ENCODE data around the gene PCYT1A. TPM values are rescaled to one million over a fixed set of nuclear protein-coding genes. Genes with fewer than 3 reads are reported as not detected.

Gene PCYT1A
- total and polyA plus RNA-seq, 2 of the 13 experiments (the other 11 are each of a cell fraction or from before 2014, with no cell fraction given): 26.4 to 45.3 TPM

GRCh38 chr3:196273655-196274054 lies 13.9 kb downstream of the PCYT1A start:
- H3K4me1 ChIP-seq (ENCODE audit: insufficient read depth, low read length): peaks cover 9% of the 10 kb centered on the region
- H3K4me2 ChIP-seq (ENCODE audit: low read depth, low read length): no peak overlapping the region
- no peak overlapping the region for H3K27ac ChIP-seq (ENCODE audit: extremely low read length, insufficient read depth, low read length)
- H2AFZ ChIP-seq (ENCODE audit: low read length): no peak overlapping the region
- no peak overlapping the region for H3K4me3 ChIP-seq (replicated peaks in 1 of 3; ENCODE audit: insufficient read depth in 1 of 3, low read depth in 2 of 3, low read length in 3 of 3)
- no peaks in the 10 kb centered on the region for H4K20me1 ChIP-seq (ENCODE audit: insufficient read depth, low read length)
- ChIA-PET CTCF (ENCODE audit: low intra/inter-chr PET ratio, low total read pairs) (no interaction called here), POLR2A (no interaction called here)
- no peak overlapping the region for H3K9ac ChIP-seq (ENCODE audit: insufficient read depth, low read depth, low read length)
- no TSS peak for BruUV-seq (replicated peaks)
- 97% methylated on average over 6 of the region's 12 CpGs for WGBS (ENCODE audit: low lambda C conversion rate)
- no peak for DNase-seq (ENCODE audit: low spot score)
- H3K79me2 ChIP-seq (ENCODE audit: insufficient read depth, low read length): peaks cover 42% of the 10 kb centered on the region
- TF ChIP-seq ATAD3A (CRISPR knock-in tag; IDR thresholded peaks at IDR 0.05): no peak
- no peak for TF ChIP-seq SNAPC4 (CRISPR knock-in tag; IDR thresholded peaks at IDR 0.05)
- no peak for TF ChIP-seq ZKSCAN8 (CRISPR knock-in tag; IDR thresholded peaks at IDR 0.05; ENCODE audit: borderline replicate concordance)
- TF ChIP-seq, protein P1, sequence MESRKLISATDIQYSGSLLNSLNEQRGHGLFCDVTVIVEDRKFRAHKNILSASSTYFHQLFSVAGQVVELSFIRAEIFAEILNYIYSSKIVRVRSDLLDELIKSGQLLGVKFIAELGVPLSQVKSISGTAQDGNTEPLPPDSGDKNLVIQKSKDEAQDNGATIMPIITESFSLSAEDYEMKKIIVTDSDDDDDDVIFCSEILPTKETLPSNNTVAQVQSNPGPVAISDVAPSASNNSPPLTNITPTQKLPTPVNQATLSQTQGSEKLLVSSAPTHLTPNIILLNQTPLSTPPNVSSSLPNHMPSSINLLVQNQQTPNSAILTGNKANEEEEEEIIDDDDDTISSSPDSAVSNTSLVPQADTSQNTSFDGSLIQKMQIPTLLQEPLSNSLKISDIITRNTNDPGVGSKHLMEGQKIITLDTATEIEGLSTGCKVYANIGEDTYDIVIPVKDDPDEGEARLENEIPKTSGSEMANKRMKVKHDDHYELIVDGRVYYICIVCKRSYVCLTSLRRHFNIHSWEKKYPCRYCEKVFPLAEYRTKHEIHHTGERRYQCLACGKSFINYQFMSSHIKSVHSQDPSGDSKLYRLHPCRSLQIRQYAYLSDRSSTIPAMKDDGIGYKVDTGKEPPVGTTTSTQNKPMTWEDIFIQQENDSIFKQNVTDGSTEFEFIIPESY (CRISPR knock-in tag; IDR thresholded peaks at IDR 0.05): peak; percentile 75; the same call in 1 of the 2 replicates
- TF ChIP-seq ZNF432 (CRISPR knock-in tag; IDR thresholded peaks at IDR 0.05; ENCODE audit: borderline replicate concordance): no peak
- TF ChIP-seq KLF12 (CRISPR knock-in tag; IDR thresholded peaks at IDR 0.05; ENCODE audit: borderline replicate concordance): no peak
- TF ChIP-seq NFE2 (CRISPR knock-in tag; IDR thresholded peaks at IDR 0.05): no peak
- no peak; the same call in 2 of the 3 replicates for ATAC-seq
- in situ Hi-C loops (cut with HindIII; ENCODE audit: extremely low pct_ligation_motif_present, low pct_unique_long_range_greater_than_20kb): no loop called here
- intact Hi-C loops (cut with micrococcal nuclease; ENCODE audit: unreplicated experiment): no loop called here
- peaks cover 11 to 15% of the 10 kb centered on the region in 2 experiments; a peak in 4 of 5 replicates for H3K36me3 ChIP-seq (replicated peaks in 1 of 2; ENCODE audit: control insufficient read depth in 1 of 2, insufficient read depth in 2 of 2, low read length in 2 of 2)
- no peaks in the 10 kb centered on the region for H3K27me3 ChIP-seq (ENCODE audit: control insufficient read depth in 1 of 2, insufficient read depth in 2 of 2, low read length in 2 of 2)
- H3K9me3 ChIP-seq (ENCODE audit: low read length): no peaks in the 10 kb centered on the region
- no peak for FAIRE-seq
